ENCODE results near the gene ARIH2.

- TF ChIP-seq, protein P1, sequence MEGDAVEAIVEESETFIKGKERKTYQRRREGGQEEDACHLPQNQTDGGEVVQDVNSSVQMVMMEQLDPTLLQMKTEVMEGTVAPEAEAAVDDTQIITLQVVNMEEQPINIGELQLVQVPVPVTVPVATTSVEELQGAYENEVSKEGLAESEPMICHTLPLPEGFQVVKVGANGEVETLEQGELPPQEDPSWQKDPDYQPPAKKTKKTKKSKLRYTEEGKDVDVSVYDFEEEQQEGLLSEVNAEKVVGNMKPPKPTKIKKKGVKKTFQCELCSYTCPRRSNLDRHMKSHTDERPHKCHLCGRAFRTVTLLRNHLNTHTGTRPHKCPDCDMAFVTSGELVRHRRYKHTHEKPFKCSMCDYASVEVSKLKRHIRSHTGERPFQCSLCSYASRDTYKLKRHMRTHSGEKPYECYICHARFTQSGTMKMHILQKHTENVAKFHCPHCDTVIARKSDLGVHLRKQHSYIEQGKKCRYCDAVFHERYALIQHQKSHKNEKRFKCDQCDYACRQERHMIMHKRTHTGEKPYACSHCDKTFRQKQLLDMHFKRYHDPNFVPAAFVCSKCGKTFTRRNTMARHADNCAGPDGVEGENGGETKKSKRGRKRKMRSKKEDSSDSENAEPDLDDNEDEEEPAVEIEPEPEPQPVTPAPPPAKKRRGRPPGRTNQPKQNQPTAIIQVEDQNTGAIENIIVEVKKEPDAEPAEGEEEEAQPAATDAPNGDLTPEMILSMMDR (IDR thresholded peaks at IDR 0.05; ENCODE audit: extremely low read depth in 1 of 2, insufficient read depth in 1 of 2, low read depth in 1 of 2, low read length in 2 of 2) = no peak
- no peak for TF ChIP-seq MYC (IDR thresholded peaks at IDR 0.05; ENCODE audit: low read depth, low read length)
- TF ChIP-seq POLR2AphosphoS5 (IDR thresholded peaks at IDR 0.05; ENCODE audit: insufficient read depth, low read depth, low read length) = peak; percentile 99
- TF ChIP-seq POLR2A (IDR thresholded peaks at IDR 0.05; ENCODE audit: low read depth, low read length) = peak; percentile 100
These were observed 102.7 kb downstream of the ARIH2 start for GRCh38 chr3:49021213-49021812.

All from endothelial cell of umbilical vein (primary cell).